Left lobe of liver (tissue), 2 donors: Measurements from ENCODE around the gene EPN1. TPM values are rescaled to one million over a fixed set of nuclear protein-coding genes. Genes with fewer than 3 reads are reported as not detected.

Experiments used
- ATAC-seq: fragments of 200-7000 bp; cut with Tn5 transposase; one replicate; pipeline ENCODE4 v1.9.1; 2020; ENCODE audit warnings: mild to moderate bottlenecking, moderate library complexity
- DNase-seq: peaks from one replicate; pipeline ENCODE4 v3.0.0-alpha.2; 2020; ENCODE audit warnings: low spot score
- total RNA-seq: library from RNA; stranded (reverse); gene quantifications from one replicate; pipeline ENCODE4 v1.2.1, GENCODE V29; 2021
- donor health status: DM: no; HTN: no; CAD: no; lungs with moderate emphysema.
- donor health status: DM: no; HTN: yes; CAD: no.

EPN1 gene
- total RNA-seq: 148 TPM

DNA sequence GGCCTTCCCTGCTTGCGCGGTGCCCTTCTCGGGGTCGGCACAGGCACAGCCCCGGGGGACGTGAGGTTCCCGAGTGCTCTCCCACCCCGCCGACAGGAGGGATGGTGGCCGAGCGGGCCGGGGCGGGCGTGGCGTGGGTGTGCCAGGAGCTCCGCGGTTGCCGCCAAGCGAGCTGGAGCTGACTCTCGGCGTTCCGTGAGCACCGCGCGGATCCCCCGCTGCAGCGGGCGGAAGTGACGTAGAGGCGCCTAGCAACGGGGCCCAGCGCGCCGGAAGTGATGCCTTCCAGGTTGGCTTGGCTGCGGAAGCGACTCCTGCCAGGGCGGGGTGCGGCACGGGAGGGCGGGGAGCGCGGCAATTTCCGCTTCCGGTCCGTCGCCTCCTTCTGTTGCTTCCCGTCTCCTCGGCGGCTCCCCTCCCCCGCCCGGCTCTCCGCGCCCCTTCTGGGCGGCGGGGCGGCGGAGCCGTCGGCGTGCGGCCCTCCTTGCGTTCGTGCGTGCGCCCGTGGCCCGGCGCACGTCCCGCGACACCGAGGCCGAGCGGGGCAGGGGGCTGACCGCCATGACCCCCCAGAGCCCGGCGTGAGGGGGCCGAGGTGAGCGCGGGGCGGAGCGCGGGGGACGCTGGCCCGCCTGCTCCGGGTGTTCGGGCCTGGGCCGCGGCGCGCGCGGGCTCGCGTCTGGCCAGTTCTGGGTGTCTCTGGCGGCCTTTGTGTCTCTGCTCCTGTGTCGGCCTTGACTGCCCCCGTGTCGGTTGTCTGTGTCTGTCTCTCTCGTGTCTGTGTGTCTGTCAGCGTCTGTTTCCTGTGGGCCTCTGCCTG lies at the start of gene EPN1:
TSS of gene EPN1 (plus strand) at position 386 of the 820 bp plus-strand sequence. CDS start 3,402 bp downstream, outside the sequence.
- peak; percentile 87 for ATAC-seq

DNA sequence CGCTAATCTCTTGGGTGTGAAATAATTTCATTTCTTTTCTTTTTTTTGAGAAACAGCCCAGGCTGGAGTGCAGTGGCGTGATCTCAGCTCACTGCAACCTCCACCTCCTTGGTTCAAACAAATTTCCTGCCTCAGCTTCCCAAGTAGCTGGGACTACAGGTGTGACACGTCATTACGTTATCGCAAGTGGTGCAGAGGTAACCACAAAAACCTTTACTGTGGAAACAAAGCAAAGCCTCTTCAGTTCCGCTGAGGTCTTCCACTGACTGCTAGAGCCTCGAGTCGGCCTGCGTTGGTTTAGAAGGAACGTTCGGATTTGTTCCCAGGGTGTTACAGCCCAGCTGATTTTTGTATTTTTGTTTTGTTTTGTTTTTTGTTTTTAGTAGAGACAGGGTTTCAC lies 48.7 kb upstream of the EPN1 start:
- ATAC-seq (no peak), DNase-seq (no peak)

More for the DNA sequence above, at the start of gene EPN1:
- DNase-seq: peak; percentile 97

- ATAC-seq: peak; percentile 80
- DNase-seq: peak; percentile 81
These were observed 42.6 kb upstream of the EPN1 start for GRCh38 chr19:55632463-55632834.

DNA sequence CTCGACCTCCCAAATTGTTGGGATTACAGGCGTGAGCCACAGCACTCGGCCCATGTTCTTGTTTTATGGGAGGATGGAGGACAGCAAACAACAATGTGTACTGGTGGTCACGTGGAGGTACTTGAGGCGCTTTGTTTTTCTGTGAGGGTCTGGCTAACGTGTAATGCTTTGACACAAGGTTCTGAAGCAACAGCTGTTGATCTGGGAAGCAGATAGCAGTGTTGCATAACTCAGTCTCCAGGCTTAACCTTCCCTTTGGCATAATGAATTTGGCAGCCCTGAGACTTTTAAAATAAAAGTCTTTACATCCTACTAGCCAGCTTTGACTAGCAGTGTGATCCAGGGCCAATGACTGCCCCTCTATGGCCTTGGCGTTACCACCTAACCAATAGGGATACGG lies 41.2 kb upstream of the EPN1 start:
- ATAC-seq (no peak), DNase-seq (no peak)

GRCh38 chr19:55635334-55635717 lies 39.7 kb upstream of the EPN1 start:
- no peak for ATAC-seq

DNA sequence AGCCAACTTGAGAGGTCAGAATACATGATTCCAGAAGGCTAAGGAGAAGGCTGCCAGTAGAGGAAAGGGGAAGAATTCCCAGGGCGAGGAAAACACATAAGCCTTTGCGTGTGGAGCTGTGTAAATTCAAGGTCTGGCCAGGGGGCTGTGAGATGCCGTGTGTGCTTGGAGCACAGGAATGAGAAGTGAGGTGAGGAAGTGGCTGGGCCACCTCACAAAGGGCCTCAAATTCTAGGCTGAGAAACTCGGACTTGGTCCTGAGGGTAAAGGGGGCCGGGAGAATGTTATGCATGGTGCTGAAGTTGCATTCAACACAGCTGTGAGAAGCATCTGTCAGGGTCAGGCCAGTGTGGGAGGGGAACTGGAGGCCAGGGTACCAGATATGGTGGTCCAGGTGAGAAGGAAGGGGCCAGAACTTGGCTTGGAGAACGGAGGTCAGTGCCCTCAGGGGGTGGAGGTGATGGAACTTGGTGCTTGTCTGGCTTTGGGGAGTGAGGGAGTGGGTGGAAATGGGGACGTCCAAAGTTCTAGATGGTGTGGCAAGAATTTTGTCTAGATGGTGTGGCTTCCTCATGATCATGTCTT lies 39.1 kb upstream of the EPN1 start:
- no peak for DNase-seq
- ATAC-seq: no peak

More at GRCh38 chr19:55635334-55635717, 39.7 kb upstream of the EPN1 start:
- peak; percentile 46 for DNase-seq

- ATAC-seq: no peak
- DNase-seq: no peak
These were observed 38.3 kb upstream of the EPN1 start for GRCh38 chr19:55636723-55637122.

DNA sequence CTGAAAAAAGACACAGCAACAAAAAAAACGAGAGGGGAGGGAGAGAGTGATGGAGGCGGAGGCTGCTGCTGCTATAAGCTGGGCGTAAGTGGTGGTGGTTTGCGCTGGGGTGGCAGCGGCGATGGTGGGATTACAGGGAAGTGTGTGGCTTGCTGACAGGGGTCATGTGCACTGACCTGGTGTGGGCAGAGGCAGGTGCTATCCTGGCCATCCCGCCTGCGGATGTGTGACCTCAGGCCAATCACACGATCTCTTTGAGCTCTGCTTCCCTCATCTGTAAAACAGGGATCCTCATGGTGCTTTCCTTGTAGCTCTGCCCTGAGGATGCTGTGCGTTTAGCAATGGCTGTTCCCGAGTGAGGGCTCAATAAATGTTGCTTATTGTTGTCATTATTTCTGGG lies 37.5 kb upstream of the EPN1 start:
- DNase-seq (no peak), ATAC-seq (no peak)

DNA sequence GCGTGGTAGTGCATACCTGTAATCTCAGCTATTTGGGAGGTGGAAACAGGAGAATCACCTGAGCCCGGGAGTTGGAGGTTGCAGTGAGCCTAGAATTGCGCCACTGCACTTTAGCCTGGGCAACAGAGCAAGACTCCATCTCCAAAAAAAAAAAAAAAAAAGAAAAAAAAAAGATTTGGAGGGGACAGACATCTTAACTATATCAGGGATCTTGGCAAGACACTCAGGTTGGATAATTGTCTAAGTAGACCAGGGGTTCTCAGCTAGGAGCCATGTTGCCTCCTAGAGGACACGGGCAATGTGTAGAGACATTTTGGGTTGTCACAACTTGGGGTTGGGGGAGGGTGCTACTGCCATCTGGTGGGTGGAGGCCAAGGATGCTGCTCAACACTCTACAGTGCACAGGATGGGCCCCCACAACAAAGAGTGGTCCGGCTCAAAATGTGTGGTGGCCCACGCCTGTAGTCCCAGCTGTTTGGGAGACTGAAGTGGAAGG lies 36.1 kb upstream of the EPN1 start:
- ATAC-seq (no peak), DNase-seq (no peak)

DNA sequence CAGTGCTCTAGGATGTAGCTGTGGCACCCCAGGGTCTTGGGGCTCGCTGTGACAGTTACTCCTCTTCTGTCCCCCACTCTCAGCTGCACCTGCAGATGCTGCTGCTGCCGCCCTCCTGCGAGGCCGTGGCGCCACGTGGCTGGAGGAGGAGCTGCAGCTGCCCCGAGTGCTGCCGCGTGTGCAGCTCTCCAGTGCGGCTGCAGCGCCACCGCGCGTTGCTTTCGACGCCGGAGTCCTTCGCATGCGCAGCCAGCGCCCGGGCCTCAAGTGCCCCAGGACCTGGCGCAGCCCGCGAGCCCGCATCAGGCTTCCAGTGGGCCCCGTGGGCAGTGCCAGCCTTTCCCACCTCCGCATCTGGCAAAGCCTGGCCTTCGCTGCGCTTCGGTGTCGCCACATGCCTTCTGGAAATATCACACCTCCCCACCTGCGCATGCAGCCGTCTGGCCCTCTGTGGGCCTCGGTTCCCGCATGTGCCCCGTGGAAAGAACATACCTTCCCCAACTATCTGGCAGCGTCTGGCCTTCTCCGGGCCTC lies 34.9 kb upstream of the EPN1 start:
- peak; percentile 81 for DNase-seq
- ATAC-seq: peak; percentile 60

- DNase-seq: peak; percentile 73
- peak; percentile 73 for ATAC-seq
These were observed 34.2 kb upstream of the EPN1 start, which contains the start of gene ZNF580 for GRCh38 chr19:55640577-55641425. Gene ZNF580, plus strand, starts transcription at chr19:55641002. Its CDS starts 1,507 bp downstream, at chr19:55642509.

GRCh38 chr19:55641426-55642152 lies 33.4 kb upstream of the EPN1 start:
- ATAC-seq: no peak

GRCh38 chr19:55642153-55643002 lies 32.6 kb upstream of the EPN1 start:
- DNase-seq: no peak
- ATAC-seq: peak; percentile 3

More at GRCh38 chr19:55641426-55642152, 33.4 kb upstream of the EPN1 start:
- no peak for DNase-seq

DNA sequence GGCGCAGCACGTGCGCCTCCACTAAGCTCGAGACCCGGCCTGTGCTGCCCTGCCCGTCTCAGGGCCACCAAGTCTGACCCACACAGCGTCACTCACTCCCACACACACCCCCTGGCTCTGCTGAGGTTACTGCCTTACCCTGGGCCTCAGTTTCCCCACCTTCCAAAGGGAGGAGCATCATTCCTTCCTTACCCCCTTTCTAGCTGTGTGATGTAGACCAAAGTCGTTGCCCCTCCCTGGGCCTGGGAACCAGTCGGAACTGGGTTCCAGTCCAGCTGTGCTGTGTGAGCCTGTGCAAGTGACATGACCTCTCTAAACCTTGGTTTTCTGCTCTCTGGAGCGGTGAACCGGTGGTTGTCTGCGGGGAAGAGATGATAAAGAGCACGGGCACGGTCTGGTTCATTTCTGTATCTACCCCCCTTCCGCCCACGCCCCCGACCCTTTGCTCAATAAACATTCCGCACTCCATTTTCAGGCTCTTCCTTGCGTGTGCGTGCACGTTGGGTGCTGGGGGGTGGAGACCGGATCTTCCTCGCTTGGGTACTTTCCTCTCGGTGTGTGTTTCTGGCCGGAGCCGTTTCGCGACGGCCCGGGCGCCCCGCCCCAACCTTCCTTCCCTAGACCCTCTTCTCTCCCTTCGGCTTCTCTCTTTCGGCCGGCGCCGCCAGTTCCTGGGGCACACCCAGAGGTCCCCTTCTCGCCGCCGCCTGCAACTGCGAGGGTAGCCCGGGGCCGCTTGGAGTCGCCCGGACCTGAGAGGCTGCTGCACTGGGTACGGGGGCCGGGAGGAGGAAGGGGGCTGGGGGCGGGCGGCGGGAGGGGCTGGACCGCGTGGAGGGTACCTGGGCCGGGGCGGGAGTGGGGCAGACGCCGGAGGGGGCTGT lies 31.8 kb upstream of the EPN1 start, which contains the start of gene ZNF581:
TSS of gene ZNF581 (plus strand) at position 647 of the 884 bp plus-strand sequence. CDS start 923 bp downstream, outside the sequence.
- ATAC-seq (peak; percentile 56), DNase-seq (peak; percentile 78)

- no peak for DNase-seq
- ATAC-seq: no peak
These were observed 31.2 kb upstream of the EPN1 start for GRCh38 chr19:55643887-55644176.

- no peak for ATAC-seq
- no peak for DNase-seq
These were observed 30.7 kb upstream of the EPN1 start for GRCh38 chr19:55644191-55644833.

- DNase-seq (no peak), ATAC-seq (no peak)
These were observed 30.0 kb upstream of the EPN1 start for GRCh38 chr19:55644842-55645511.
